NCI-H748 (cell line): ENCODE measurements around the gene PRELID3B.
"Not testable (repeated sequence)": the region's sequence is repeated elsewhere in the genome, so short reads cannot be mapped to it uniquely, and the experiment has no call there.

Source experiments
- DNase-seq: peaks from one replicate; lab custom pipeline; 2025; ENCODE audit not compliant: unreplicated experiment; lab: John Stamatoyannopoulos, UW

PRELID3B gene

DNA sequence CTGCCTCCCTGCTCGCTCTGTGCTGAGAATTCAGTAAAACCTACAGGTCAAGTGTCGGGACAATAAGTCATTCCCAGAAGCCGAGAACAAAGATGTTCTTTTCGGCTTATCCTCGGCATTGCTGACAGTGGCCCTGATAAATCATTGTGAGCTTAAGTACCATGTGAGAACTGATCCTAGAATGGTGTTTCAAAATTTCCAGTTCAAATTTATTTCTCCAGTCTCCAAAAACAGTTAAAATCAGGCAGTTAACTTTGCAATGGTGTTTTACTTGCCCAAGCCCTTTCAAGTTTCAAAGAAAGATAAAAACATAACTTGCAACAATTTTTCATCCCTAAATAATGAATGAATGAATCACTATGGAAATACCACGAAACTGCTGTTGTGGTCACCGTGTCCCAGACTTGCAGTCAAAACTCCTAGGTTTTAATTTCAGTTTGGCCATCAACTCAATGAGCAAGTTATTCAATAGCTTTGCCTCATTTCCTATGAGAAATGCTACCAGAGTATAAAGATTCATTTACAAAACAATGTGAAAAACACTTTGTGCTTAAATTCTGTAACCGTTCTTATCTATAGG, 14.8 kb downstream of the PRELID3B start:
- no peak for DNase-seq

DNA sequence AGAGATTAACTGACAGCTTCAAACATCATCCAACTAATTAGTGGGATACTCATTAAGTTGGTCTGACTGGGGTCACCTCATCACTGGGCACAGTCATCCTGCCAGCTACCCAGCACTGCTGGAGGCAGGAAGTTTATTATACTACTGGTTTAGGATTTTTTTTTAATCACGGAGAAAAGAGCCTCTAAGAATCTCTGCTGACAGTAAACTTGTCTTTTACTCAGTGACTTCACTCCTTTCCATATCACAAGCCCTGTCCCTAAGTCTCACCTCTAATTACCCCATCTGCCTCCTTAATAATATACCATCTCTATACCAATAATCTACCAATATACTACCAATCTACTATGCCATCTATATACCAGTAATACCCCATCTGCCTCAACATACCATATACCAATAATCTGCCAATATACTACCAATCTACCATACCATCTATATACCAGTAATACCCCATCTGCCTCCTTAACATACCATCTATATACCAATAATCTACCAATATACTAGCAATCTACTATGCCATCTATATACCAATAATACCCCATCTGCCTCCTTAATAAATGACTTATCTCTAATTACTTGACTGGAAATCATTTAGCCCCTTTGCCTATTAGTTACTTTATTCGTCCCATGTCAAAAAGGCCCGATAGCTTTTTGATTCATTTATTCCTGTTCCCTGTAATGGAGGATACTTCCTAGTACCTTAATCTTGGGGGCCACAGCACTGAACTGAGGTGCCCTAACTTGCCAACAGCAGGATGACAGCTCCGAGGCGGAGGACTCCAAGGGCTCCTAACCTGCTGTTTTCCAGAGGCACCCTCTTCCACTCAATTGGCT, 15.5 kb downstream of the PRELID3B start:
- DNase-seq = no peak

DNA sequence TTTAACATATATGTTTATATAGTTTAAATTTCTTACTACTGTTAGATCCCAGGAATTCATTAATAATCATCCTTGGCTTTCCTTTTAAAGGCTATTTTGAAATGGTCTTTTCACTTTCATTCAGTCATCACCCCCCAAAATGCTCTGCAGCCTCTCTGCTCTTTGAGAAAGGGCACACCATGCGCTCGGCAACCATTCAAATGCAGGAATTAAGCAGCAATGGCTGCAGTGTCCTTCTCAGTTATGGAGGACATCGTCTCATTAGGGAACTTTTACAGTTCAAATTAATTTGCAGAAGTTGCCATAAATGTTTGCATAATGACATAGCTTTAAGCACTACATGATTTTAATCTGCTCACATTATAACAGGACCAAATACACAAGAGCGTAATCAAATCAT, 17.1 kb downstream of the PRELID3B start:
- no peak for DNase-seq

DNA sequence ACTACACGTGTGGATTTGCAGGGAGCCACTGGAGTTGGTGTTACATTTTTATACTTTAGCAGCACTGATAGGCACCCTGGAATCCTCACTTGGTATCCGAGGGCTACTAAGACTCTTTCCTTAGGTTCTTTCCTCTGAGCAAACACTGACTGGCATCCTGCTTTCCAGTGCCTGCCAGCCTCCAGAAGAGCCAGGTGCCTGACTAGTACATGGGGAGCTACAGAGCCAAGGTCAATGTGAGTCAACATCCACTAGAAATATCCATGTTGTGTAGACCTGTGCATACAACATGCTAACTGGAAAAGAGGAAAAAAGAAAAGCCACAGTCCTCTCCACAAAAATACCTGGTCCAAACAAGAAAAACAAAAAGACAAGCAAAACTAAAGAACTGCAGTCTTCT, 17.5 kb downstream of the PRELID3B start:
- DNase-seq = no peak

DNA sequence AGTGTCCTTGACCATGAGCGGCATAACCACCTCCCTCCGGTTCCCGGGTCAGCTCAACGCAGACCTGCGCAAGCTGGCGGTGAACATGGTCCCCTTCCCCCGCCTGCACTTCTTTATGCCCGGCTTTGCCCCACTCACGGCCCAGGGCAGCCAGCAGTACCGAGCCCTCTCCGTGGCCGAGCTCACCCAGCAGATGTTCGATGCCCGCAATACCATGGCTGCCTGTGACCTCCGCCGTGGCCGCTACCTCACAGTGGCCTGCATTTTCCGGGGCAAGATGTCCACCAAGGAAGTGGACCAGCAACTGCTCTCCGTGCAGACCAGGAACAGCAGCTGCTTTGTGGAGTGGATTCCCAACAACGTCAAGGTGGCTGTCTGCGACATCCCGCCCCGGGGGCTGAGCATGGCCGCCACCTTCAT, 18.5 kb downstream of the PRELID3B start:
- no peak for DNase-seq

DNA sequence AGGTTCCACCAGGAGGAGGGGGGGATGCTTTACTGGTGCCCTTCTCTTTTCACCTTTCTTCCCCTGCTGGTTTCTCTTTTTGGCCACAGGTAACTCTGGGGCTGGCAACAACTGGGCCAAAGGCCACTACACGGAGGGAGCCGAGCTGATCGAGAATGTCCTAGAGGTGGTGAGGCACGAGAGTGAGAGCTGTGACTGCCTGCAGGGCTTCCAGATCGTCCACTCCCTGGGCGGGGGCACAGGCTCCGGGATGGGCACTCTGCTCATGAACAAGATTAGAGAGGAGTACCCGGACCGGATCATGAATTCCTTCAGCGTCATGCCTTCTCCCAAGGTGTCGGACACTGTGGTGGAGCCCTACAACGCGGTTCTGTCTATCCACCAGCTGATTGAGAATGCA, 19.0 kb downstream of the PRELID3B start:
- no peak for DNase-seq

DNA sequence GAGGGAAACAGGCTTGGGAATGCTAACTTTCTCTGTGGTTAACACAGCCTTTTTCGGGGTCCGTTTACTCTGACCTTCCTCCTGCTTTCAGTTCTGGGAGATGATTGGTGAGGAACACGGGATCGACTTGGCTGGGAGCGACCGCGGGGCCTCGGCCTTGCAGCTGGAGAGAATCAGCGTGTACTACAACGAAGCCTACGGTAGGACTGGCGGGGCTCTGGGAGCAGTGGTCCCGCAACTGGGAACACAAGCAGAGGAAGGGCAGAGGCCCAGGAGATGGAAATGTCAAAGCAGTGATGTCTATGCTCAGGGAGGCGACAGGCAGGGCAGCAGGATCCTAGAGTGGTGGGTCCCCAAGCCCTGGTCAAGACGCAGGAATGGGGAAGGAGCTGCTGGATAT, 19.8 kb downstream of the PRELID3B start:
- DNase-seq = no peak

DNA sequence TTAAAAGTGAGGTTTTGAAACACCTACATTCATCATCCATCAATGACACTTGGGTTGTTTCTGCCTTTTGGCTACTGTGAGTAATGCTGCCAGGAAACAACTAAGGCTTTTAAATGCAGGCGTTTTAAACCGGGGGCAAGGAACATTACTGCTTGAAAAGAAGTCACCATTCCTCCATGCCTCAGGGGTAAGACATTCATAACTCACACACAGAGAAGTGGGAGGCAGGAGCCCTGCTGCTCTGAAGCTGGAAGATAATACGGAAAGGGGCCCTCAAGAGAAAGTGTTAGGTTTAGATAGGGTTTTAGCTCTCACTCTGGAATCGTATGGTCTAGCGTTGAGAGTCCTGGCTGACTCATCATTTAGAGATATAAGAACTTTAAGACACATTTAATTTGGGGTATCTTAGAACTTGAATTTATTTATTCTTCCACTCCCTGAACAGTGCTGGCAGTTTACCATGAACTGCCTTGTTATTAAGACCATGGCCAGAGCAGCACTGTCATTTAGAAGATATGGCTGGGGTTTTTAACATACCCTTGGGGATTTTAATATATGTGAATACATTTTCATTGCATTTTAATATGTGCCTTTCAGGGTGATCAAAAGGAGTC, 21.5 kb downstream of the PRELID3B start:
- no peak for DNase-seq

DNA sequence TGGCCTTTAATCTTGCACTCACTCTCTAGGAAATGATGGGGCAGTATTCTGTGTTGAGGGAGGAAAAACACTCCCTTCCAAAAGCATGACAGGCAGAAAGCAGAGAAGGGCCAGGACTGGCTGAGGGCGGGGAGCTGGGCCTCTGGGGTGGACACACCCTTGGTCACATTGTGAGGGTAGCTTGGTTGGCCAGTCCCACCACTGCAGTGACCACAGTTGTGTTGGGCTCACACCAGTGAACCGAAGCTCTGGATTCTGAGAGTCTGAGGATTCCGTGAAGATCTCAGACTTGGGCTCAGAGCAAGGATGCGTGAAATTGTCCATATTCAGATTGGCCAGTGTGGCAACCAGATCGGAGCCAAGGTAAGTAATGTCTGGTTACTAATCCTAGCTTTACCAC, 23.4 kb downstream of the PRELID3B start, which contains the start of gene TUBB1:
TSS of gene TUBB1 (plus strand) at position 213 of the 400 bp plus-strand sequence. CDS start at position 307, 94 bp downstream.
- DNase-seq = no peak

DNA sequence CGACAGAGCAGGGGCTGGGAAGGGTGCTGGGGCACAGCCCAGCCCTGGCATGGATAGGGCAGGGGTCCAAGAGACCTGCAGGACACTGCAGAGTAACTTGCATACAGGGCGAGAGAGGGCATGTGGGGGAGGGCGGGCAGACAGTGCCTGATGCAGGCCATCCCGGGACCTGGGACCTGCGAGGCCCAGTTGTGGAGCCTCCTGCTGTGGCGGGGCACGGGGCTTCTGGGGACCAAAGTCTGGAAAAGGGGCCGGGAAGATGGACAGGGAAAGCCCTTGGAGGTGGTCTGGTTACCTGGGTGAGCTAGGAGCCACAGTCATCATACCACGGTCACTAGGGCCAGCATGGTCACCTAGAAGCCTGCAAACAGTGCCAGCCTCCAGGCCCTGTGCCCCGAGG, 23.8 kb downstream of the PRELID3B start:
- DNase-seq = no peak

DNA sequence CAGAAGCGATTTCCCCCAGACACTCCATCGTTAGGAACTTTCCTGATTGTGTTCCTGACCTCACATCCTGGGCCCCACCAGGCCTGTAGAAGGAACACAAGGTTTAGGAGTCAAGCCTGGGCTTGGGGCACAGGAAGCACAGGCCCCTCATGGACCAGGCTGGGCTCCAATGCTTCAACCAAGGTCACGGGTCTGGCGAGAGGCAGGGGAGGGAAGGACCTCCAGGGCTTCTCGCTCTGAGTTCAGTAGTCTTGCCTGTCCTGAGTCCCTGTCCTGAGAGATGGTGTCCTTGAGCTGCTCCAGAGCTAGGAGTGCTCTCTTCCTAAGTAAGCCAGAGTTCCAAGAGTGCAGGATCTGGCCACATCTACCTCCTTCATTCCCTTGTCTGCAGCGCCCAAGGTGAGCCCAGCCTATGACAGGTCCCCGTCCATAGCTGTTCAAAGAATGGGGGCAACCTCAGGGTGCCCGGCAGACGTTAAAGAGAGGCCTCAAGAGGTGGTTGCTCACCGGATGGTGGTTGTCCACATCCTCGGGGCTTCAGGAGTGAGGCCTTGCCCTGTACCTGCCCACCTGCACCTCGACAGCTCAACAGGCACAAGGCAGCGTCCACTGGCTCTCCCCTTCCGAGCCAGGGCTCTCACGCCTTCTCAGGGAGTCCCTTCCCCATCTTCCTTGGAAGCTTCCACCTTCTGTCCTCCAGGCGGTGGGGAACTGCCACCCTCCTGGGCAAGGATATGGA, 24.9 kb downstream of the PRELID3B start:
- DNase-seq = no peak

DNA sequence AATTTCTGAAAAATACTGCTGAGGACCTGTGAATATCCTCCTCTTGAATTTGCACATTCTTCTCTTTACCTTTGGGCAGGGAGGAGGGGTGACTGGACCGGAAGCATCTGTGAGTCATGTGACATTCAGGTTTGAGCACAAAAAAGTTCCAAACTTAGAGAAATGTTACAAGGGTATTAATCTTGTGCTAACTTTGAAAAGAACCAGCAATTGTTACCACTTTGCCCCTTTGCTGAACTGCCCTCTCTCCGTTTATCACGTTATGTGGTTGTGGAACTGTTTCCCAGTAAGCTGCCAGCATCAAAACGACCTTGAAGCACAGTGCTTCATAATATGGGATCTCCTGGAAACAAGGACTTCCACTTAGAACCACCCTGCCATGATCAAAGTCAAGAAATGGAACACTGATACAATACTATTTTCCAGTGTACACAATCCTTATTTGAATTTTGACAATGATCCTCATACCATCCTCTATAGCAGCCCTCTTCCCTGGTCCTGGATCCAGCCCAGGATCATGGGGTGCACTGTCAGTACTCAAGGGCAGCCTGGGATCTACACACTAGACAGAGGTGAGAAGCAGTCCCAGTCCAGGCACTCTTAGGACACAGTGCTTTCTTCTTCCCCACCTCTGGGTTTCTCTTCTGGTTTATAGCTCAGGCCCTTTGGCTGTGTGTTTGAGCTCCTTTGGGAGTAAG, 25.6 kb downstream of the PRELID3B start:
- DNase-seq = no peak

DNA sequence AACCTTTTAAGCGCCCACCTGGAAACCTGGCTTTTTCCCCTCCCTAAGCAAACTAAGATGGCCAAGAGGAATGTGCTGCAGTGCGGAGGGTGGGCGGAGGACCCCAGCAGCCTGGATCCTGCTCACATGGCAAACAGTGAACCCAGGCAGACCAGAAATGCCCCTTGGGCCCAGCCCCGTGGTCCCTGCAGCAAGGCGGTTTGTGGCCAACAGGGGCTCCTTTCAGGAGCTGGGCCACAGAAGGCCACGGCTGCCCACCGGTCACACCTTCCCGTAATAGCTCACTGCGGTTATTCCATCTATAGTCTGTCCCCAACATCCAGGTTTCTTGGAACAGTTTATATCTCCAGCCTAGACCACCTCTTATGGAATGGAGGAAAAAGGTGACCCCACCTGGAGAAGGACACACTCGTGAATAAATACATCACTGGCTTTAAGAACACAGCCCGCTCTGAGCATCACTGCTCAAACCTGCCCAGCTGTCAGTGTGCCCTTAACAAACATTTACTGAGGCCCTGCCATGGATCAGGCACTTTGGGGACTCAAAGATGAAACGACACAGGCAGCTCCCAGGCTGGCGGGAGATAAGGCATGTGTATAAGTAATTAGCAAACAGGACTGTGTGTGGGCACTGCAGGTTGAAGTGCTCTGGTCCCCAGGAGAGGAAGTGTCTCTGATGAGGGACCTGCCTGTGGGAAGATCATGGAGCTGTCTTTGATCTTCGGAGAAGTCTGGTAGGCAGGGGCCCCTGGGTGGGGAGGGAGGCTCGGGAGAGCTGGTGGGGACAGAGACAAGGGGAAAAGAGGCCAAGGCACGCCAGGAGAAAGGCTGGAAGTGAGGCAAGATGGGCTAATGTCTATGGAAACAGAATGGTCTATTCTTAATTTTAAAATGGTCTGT, 26.5 kb downstream of the PRELID3B start:
- DNase-seq = no peak

DNA sequence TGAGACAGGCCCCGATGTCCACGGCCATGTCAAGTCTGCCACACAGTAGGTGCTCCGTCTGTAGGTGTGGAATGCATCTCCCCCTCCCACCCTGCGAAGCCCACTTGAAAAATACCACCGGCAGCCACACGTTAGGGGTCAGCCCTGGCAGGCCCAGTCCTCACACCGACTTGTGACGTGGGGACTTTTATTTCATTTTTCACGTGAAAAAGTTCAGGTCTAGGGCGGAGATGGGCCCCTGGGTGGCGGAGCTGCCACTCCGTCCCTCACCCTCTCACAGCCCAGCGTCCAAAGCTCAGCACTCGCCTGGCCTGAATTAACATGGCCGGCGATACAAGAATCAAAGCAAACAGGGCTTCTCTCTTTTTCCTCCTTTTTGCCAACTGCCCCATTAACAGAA, 27.2 kb downstream of the PRELID3B start:
- DNase-seq = no peak

DNA sequence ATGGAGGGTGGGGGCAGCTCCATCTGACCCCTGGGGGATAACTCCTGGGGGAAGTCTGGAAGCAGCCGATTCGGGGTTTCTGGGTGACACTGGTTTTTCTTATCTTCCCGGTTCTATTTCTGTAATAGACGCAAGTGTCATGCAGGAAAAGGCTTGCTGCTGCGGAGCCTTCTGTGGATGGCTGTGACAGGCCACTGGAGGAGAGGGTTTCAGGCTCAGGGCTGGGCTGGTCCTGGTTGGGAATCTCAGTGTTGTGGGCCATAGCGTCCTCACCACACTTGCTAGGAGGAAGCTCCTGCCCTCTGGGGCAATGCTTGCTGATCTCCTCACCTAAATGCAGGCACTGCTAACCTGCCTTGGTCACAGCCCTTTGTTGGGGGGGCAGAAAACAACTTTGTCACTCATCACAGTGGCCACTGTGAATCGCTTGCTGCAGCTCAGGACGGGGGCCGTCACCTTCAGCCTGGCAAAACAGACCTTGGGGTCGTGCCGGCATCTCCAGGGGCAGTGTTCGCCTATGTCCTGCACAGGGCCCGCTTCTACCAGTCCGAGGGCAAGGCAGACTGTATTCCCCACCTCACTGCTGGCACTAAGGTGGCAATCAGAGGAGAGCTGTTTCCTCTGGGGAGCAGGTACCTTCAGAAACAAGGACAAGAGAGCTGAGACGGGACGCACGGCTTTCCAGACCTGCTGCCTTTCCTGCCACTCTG, 27.8 kb downstream of the PRELID3B start:
- DNase-seq = no peak

DNA sequence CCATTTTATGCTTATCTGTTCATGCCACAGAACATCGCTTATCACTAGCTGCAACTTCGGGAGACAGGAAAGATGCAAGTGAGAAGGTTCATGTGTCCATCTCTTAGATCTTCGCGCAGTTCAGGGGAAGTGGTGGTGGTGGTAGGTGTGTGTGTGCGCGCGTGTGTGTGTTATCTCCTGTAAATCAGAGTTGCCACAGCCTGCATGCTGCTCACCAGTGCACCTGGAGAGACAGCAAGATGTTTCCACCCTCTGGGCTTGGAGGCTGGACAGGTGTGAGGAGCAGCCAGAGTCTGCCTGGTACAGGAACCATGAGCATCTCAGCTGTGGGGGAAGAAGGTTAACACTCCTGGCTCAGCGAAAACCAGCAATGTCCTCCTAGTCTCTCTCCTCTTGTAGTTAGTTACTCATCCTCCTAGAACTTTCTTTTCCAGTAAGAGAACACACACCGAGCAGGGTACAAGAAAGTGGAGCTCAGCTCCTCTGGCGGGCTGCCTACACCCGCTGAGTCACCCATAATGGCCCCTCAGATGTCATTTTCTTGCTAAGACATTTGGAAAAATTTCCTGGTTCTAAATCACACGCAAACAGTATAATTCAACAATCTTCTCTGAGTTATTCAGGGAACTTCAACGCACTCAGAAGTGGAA, 28.5 kb downstream of the PRELID3B start:
- no peak for DNase-seq

DNA sequence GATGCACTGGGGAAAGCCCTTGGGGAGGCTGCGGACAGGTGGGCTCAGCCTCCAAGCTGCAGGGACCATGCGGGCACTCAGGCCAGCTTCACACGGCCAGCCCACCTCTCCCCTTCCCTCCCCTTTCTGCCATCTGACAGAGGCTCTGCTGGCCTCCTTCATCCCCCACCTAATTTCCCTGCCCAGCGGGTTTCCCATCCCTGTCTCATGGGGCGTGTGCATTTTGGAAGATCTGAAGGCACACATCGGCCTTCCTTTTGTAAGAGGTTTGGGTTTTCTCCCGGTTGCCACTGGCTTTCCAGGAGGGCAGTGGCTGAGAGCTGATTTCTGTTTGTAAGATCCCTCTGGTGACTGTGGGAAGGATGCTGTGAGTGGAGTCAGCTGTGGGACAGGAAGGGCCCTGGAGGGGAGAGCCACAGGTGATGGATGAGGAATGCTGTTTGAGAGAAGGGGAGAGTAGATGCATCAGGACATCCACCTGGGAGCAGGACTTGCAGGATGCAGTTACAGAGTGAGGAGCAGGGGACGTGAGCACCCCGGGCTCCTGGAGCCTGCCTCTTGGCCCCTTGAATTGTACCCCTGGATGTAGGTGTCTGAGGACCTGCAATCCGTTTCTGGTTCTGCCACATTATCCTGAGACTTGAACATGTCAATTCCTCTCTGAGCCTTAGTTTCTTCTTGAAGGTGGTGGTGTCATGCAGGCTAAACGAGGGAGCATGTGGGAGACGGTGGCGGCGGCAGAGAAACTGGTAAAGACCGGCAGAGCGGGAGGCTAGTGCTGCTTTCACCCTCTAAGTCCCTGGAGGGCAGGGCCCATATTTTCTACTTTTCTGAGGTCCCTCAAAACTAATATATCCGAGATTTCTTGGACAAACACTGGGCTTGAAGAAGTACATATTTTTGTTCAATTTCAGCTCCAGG, 29.3 kb downstream of the PRELID3B start:
- DNase-seq = no peak

DNA sequence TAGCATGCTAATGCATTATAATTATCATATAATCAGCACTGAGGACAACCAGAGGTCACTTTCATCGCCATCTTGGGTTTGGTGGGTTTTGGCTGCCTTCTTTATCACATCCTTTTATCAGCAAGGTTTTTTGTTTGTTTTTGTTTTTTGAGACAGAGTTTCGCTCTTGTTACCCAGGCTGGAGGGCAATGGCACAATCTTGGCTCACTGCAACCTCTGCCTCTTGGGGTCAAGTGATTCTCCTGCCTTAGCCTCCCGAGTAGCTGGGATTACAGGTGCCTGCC, 30.8 kb downstream of the PRELID3B start:
- not testable (repeated sequence) for DNase-seq
